IMR-90 (cell line): ENCODE results near the gene GNAI2. TPM values are rescaled to one million over a fixed set of nuclear protein-coding genes. Genes with fewer than 3 reads are reported as not detected.
"Not testable (repeated sequence)": the region's sequence is repeated elsewhere in the genome, so short reads cannot be mapped to it uniquely, and the experiment has no call there.

Source experiments
- ATAC-seq: fragments of 200-7000 bp; cut with Tn5 transposase; 2 replicates; pipeline ENCODE4 v1.9.1; 2020; ENCODE audit warnings: low read depth, mild to moderate bottlenecking, moderate library complexity
- BruUV-seq: library from RNA; stranded (reverse); fragments of 400-500 nt; replicated peaks from 2 replicates; lab custom pipeline; 2021; lab: Mats Ljungman, UMichigan
- CTCF ChIA-PET: fragments of 300-600 bp; formaldehyde crosslinking; extraction: SDS; loops from one replicate; lab custom pipeline; 2021; ENCODE audit warnings: antibody characterized with exemption; lab: Yijun Ruan, JAX
- POLR2A ChIA-PET: fragments of 300-600 bp; sonication (Branson Sonifier 250); formaldehyde crosslinking; loops from one replicate; lab custom pipeline; 2022; ENCODE audit warnings: antibody characterized with exemption; ENCODE audit not compliant: unreplicated experiment; lab: Charles Lee
- DNase-seq: peaks from one replicate; pipeline ENCODE4 v3.0.0; 2013
- H2AFZ ChIP-seq: replicated peaks from 2 replicates; pipeline ENCODE3; 2013; ENCODE audit warnings: low read length, mild to moderate bottlenecking; ENCODE audit not compliant: poor library complexity
- H2AK5ac ChIP-seq: 2 replicates; pipeline ENCODE4 v1.6.1; 2013; ENCODE audit warnings: low read depth, low read length, inconsistent platforms
- H2AK9ac ChIP-seq: replicated peaks from 2 replicates; pipeline ENCODE3; 2013; ENCODE audit warnings: mild to moderate bottlenecking, low read depth, low read length, moderate library complexity; ENCODE audit not compliant: poor library complexity
- H2BK120ac ChIP-seq: 2 replicates; pipeline ENCODE4 v1.6.1; 2013; ENCODE audit warnings: low read depth, low read length, inconsistent platforms
- H2BK15ac ChIP-seq: 3 replicates; pipeline ENCODE4 v1.6.1; 2013; ENCODE audit warnings: low read depth, low read length, inconsistent platforms
- H2BK20ac ChIP-seq: 2 replicates; pipeline ENCODE4 v1.6.1; 2013; ENCODE audit warnings: low read depth, mild to moderate bottlenecking, inconsistent platforms, low read length, moderate library complexity
- H2BK5ac ChIP-seq: 2 replicates; pipeline ENCODE4 v1.6.1; 2013; ENCODE audit warnings: mild to moderate bottlenecking, low read depth, low read length, inconsistent platforms; ENCODE audit not compliant: poor library complexity, severe bottlenecking
- H3K14ac ChIP-seq: replicated peaks from 2 replicates; pipeline ENCODE4 v1.6.1; 2013; ENCODE audit warnings: low read depth, low read length, inconsistent platforms
- H3K18ac ChIP-seq: 2 replicates; pipeline ENCODE4 v1.6.1; 2013; ENCODE audit warnings: low read depth, low read length, control low read depth
- H3K23ac ChIP-seq: 2 replicates; pipeline ENCODE4 v1.6.1; 2013; ENCODE audit warnings: low read depth, low read length, inconsistent platforms
- H3K27ac ChIP-seq: 2 replicates; pipeline ENCODE4 v1.5.1; 2013; ENCODE audit warnings: mild to moderate bottlenecking, control low read depth, low read length; ENCODE audit not compliant: insufficient read depth
- H3K27me3 ChIP-seq: 2 replicates; pipeline ENCODE4 v1.6.1; 2013; ENCODE audit warnings: low read length; ENCODE audit not compliant: control insufficient read depth, insufficient read depth
- H3K36me3 ChIP-seq: 2 replicates; pipeline ENCODE4 v1.6.1; 2013; ENCODE audit warnings: low read length, mixed read lengths; ENCODE audit not compliant: control insufficient read depth, insufficient read depth
- H3K4ac ChIP-seq: 2 replicates; pipeline ENCODE4 v1.6.1; 2013; ENCODE audit warnings: low read depth, low read length, inconsistent platforms
- H3K4me1 ChIP-seq: 2 replicates; pipeline ENCODE4 v1.6.1; 2013; ENCODE audit warnings: low read length, mixed read lengths; ENCODE audit not compliant: control insufficient read depth, insufficient read depth
- H3K4me2 ChIP-seq: 2 replicates; pipeline ENCODE4 v1.6.1; 2013; ENCODE audit warnings: low read depth, mild to moderate bottlenecking, control low read depth, low read length, moderate library complexity
- H3K4me3 ChIP-seq: 2 replicates; pipeline ENCODE4 v1.5.1; 2013; ENCODE audit warnings: low read depth, mild to moderate bottlenecking, control low read depth, low read length, moderate library complexity; ENCODE audit not compliant: insufficient read depth
- H3K56ac ChIP-seq: 2 replicates; pipeline ENCODE4 v1.6.1; 2013; ENCODE audit warnings: low read length, inconsistent platforms; ENCODE audit not compliant: insufficient read depth; ENCODE audit errors: extremely low read depth
- H3K79me1 ChIP-seq, 2 experiments: 2 replicates each; pipeline ENCODE4 v1.6.1; 2013; ENCODE audit warnings: low read length in 2 of 2, inconsistent platforms in 1 of 2, low read depth in 1 of 2
- H3K9ac ChIP-seq: 2 replicates; pipeline ENCODE4 v1.6.1; 2013; ENCODE audit warnings: low read depth, low read length, control low read depth
- H3K9me1 ChIP-seq: 2 replicates; pipeline ENCODE4 v1.6.1; 2013; ENCODE audit warnings: low read length, inconsistent platforms; ENCODE audit not compliant: insufficient read depth
- H3K9me3 ChIP-seq: 2 replicates; pipeline ENCODE4 v1.6.1; 2013; ENCODE audit warnings: low read length; ENCODE audit not compliant: control insufficient read depth, insufficient read depth
- H4K20me1 ChIP-seq: 2 replicates; pipeline ENCODE4 v1.6.1; 2013; ENCODE audit warnings: low read length, inconsistent platforms; ENCODE audit not compliant: insufficient read depth
- H4K5ac ChIP-seq: 2 replicates; pipeline ENCODE4 v1.6.1; 2013; ENCODE audit warnings: mild to moderate bottlenecking, low read depth, low read length, control low read depth
- H4K8ac ChIP-seq, 2 experiments: 2 replicates each; pipeline ENCODE4 v1.6.1; 2013; ENCODE audit warnings: low read depth in 2 of 2, low read length in 2 of 2, control low read depth in 1 of 2, inconsistent platforms in 1 of 2
- H4K91ac ChIP-seq: 2 replicates; pipeline ENCODE4 v1.6.1; 2013; ENCODE audit warnings: low read depth, low read length, inconsistent platforms; ENCODE audit not compliant: insufficient read depth
- FOS ChIP-seq: fragments of 150-350 bp; IDR thresholded peaks from 2 replicates; pipeline ENCODE4 v1.6.1; 2016; ENCODE audit warnings: low read depth, low read length
- POLR2A ChIP-seq: IDR thresholded peaks from 2 replicates; pipeline ENCODE4 v1.6.1; 2012; ENCODE audit warnings: mild to moderate bottlenecking, low read depth, low read length
- WGBS, 2 experiments: methylation state at CpG; one replicate each; pipeline versions ENCODE4 v1.1.5 to v1.1.7; 2013; ENCODE audit warnings: missing lambda C conversion rate in 2 of 2; ENCODE audit not compliant: insufficient read length in 1 of 2; ENCODE audit errors: extremely low coverage in 2 of 2; 5-methylcytosine and 5-hydroxymethylcytosine counted together
- dilution Hi-C: fragments of 300-500 bp; cut with HindIII; formaldehyde crosslinking; loops from one replicate; pipeline ENCODE4 v1.14.3; 2018; ENCODE audit warnings: low sequenced_read_pairs; ENCODE audit not compliant: unreplicated experiment
- in situ Hi-C: fragments of 300-500 bp; cut with MboI; formaldehyde crosslinking; loops from 3 replicates; pipeline ENCODE4 v1.14.3; 2019; ENCODE audit warnings: low sequenced_read_pairs, inconsistent platforms, mixed read lengths
- intact Hi-C: fragments of 100-400 bp; cut with micrococcal nuclease; formaldehyde crosslinking; loops from 2 replicates; pipeline ENCODE4 v1.10.0; 2022
- polyA plus RNA-seq, 3 experiments: library from polyadenylated mRNA; depleted of rRNA; stranded (reverse); fragments of >200 nt; gene quantifications; 2 replicates each; pipeline ENCODE4 v1.2.3, GENCODE V29; 2012; ENCODE audit warnings: low replicate concordance in 1 of 3
- total RNA-seq: library from RNA; depleted of rRNA; stranded (reverse); fragments of >200 nt; gene quantifications from 2 replicates; pipeline ENCODE4 v1.2.3, GENCODE V29; 2012

The GNAI2 gene
- total and polyA plus RNA-seq, 2 of the 4 experiments (the other 2 are of a cell fraction), result 867 to 1,079 TPM

- no peak for TF ChIP-seq FOS
- TF ChIP-seq POLR2A, result no peak
Observed at GRCh38 chr3:50279255-50280016, 43.4 kb downstream of the GNAI2 start (continued).

- H3K23ac ChIP-seq, dilution Hi-C loops, intact Hi-C loops, POLR2A ChIA-PET, in situ Hi-C loops, DNase-seq, H2BK20ac ChIP-seq, H2BK5ac ChIP-seq, H3K4me2 ChIP-seq, CTCF ChIA-PET, H4K91ac ChIP-seq, H3K4me3 ChIP-seq, H2BK15ac ChIP-seq, H3K27ac ChIP-seq, H3K18ac ChIP-seq, H2AFZ ChIP-seq, H3K9me3 ChIP-seq, BruUV-seq, H3K79me1 ChIP-seq, H4K20me1 ChIP-seq, H3K4me1 ChIP-seq, H2AK5ac ChIP-seq, H3K56ac ChIP-seq, H3K14ac ChIP-seq, H3K9ac ChIP-seq, H3K9me1 ChIP-seq, H2BK120ac ChIP-seq, H4K5ac ChIP-seq, H3K4ac ChIP-seq, ATAC-seq, H3K27me3 ChIP-seq, H2AK9ac ChIP-seq, H4K8ac ChIP-seq: not testable (repeated sequence)
- peaks cover 25% of the 10 kb centered on the region; the same call in 1 of the 2 replicates for H3K36me3 ChIP-seq
- WGBS, 2 experiments, result 100% methylated on average over 1 of the region's 6 CpGs; no CpG with 5 or more reads in 1 of the 2 experiments
Observed at GRCh38 chr3:50284121-50284520, 48.1 kb downstream of the GNAI2 start.
